Thyroid gland (tissue), 4 donors: ENCODE results near the gene FNDC10. TPM values are rescaled to one million over a fixed set of nuclear protein-coding genes. Genes with fewer than 3 reads are reported as not detected.
A peak's percentile ranks its signal among the peaks of the same experiment; 100 is the strongest.

Experiments used
- DNase-seq, 2 donors: peaks; one replicate each; pipeline ENCODE4 v3.0.0-alpha.2; 2019
- H3K27ac ChIP-seq, 3 donors: fragments of 200-600 bp; sonication (generic); 1 replicate in 2 of 3; 2 replicates in 1 of 3; pipeline ENCODE4 v1.5.1; 2016 to 2019; ENCODE audit warnings: mild to moderate bottlenecking in 1 of 3, moderate library complexity in 1 of 3
- H3K27me3 ChIP-seq: fragments of 200-600 bp; sonication (generic); one replicate; pipeline ENCODE4 v1.5.1; 2019
- H3K36me3 ChIP-seq, 2 donors: fragments of 200-600 bp; sonication (generic); one replicate each; pipeline ENCODE4 v1.5.1; 2016 to 2019
- H3K4me1 ChIP-seq, 2 donors: fragments of 200-600 bp; sonication (generic); one replicate each; pipeline ENCODE4 v1.5.1; 2017 to 2019
- H3K4me3 ChIP-seq, 3 donors: fragments of 200-600 bp; sonication (generic); replicated peaks in 1 of 3; 1 replicate in 2 of 3; 2 replicates in 1 of 3; pipeline ENCODE4 v1.5.1; 2016; ENCODE audit warnings: mild to moderate bottlenecking in 1 of 3
- H3K9me3 ChIP-seq: fragments of 200-600 bp; sonication (generic); one replicate; pipeline ENCODE4 v1.5.1; 2017
- POLR2A ChIP-seq, 2 donors: fragments of 450-650 bp; IDR thresholded peaks; one replicate each; pipeline ENCODE4 v1.6.1; 2017; ENCODE audit warnings: antibody characterized with exemption in 2 of 2, mild to moderate bottlenecking in 2 of 2, moderate library complexity in 1 of 2
- WGBS, 2 donors: methylation state at CpG; one replicate each; pipeline ENCODE4 v1.1.5; 2017; 5-methylcytosine and 5-hydroxymethylcytosine counted together
- intact Hi-C: fragments of 100-400 bp; cut with DNase I; formaldehyde crosslinking; loops from one replicate; pipeline ENCODE4 v1.15.1; 2023
- total RNA-seq, 4 donors: library from RNA; depleted of rRNA; stranded (reverse); fragments of >200 nt; gene quantifications; one replicate each; pipeline ENCODE4 v1.2.3, GENCODE V29; 2016
- TF ChIP-seq, protein P1 (sequence below), 6 experiments: fragments of 200-600 bp in 3 of 6; fragments of 450-650 bp in 3 of 6; sonication (generic) in 3 of 6; IDR thresholded peaks; one replicate each; pipeline ENCODE4 v1.5.1; 2016 to 2019; ENCODE audit warnings: antibody characterized with exemption in 6 of 6, mild to moderate bottlenecking in 2 of 6, inconsistent platforms in 1 of 6, moderate library complexity in 1 of 6

Gene FNDC10
- total RNA-seq, 4 donors from 2014 or later: 1.0 to 9.9 (median 5.3) TPM

DNA sequence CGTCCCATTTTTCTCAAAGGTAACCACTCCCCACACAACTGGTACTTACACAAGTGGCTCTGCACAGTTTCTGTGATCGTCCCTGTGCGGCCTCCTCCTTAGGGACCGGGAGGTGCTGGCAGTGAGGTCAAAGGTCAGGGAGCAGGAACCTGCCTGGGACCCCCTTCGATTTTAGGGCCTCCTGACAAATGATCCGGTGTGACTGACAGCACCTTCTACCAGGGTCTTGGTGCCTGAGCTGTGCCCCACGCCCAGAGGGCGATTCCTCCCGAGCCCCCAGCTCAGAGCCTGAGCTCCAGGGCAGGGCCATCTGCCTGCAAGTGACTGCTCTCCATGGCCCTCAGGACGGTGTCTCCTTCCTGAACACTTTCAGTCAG is 47.7 kb downstream of the FNDC10 start:
- Histone ChIP-seq H3K4me1 (peaks cover 26 to 37% of the 10 kb centered on the region in 2 donors), H3K36me3 (no peaks in the 10 kb centered on the region), H3K4me3 (no peak overlapping the region), H3K9me3 (no peaks in the 10 kb centered on the region), H3K27me3 (no peaks in the 10 kb centered on the region), H3K27ac (peak overlapping the region in 1 of 3 donors; percentile 10)
- DNase-seq: no peak
- intact Hi-C loops: no loop called here
- WGBS, 2 donors: 60 to 77% methylated on average over 4 of the region's 10 CpGs
- no peak for TF ChIP-seq POLR2A (IDR thresholded peaks at IDR 0.05)
- TF ChIP-seq, protein P1, sequence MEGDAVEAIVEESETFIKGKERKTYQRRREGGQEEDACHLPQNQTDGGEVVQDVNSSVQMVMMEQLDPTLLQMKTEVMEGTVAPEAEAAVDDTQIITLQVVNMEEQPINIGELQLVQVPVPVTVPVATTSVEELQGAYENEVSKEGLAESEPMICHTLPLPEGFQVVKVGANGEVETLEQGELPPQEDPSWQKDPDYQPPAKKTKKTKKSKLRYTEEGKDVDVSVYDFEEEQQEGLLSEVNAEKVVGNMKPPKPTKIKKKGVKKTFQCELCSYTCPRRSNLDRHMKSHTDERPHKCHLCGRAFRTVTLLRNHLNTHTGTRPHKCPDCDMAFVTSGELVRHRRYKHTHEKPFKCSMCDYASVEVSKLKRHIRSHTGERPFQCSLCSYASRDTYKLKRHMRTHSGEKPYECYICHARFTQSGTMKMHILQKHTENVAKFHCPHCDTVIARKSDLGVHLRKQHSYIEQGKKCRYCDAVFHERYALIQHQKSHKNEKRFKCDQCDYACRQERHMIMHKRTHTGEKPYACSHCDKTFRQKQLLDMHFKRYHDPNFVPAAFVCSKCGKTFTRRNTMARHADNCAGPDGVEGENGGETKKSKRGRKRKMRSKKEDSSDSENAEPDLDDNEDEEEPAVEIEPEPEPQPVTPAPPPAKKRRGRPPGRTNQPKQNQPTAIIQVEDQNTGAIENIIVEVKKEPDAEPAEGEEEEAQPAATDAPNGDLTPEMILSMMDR (IDR thresholded peaks at IDR 0.05): no peak

DNA sequence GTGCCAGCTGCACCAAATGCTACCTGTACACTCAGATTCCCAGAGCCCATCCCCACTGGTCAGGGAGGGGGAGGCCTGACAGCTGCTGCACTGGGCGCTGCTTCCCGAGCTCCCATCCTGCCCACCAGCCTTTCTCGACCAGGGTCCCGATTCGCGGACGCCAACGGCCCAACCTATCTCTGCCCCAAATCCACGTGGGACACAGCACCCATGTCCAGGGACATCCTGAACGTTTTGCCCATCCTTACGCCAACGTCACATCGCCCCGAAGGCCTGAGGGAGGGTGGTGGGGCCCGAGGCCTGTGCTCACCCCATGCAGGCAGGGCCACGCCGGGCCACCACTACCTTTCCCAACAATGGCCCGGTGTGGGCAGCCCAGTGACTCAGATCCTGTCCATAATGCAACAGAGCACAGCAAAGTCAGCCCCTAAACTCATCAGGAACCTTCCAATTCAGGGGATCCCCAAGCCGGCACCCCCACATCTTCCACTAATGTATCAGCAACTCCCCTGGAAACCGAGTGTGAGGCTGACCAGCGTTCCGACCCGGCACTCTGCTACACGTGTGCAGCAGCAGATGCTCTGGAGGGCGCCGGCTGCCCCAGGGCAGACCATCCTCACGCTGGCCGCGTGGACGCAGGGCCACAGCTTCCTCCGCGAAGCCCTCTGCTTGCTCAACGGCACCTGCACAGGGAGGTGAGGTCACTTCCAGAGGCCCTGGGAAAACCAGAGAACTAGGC is 48.2 kb downstream of the FNDC10 start:
- intact Hi-C loops: no loop called here
- H3K27ac ChIP-seq: peak overlapping the region in 1 of 3 donors; percentile 10
- no peaks in the 10 kb centered on the region for H3K27me3 ChIP-seq
- DNase-seq: no peak
- 88 to 90% methylated on average over 18 to 33 of the region's 33 CpGs for whole genome bisulfite sequencing, 2 donors
- TF ChIP-seq, protein P1 (IDR thresholded peaks at IDR 0.05): no peak
- no peak for TF ChIP-seq POLR2A (IDR thresholded peaks at IDR 0.05)
- no peak overlapping the region for H3K4me3 ChIP-seq
- peaks cover 20 to 32% of the 10 kb centered on the region in 2 donors for H3K4me1 ChIP-seq
- H3K36me3 ChIP-seq: no peaks in the 10 kb centered on the region
- no peaks in the 10 kb centered on the region for H3K9me3 ChIP-seq

DNA sequence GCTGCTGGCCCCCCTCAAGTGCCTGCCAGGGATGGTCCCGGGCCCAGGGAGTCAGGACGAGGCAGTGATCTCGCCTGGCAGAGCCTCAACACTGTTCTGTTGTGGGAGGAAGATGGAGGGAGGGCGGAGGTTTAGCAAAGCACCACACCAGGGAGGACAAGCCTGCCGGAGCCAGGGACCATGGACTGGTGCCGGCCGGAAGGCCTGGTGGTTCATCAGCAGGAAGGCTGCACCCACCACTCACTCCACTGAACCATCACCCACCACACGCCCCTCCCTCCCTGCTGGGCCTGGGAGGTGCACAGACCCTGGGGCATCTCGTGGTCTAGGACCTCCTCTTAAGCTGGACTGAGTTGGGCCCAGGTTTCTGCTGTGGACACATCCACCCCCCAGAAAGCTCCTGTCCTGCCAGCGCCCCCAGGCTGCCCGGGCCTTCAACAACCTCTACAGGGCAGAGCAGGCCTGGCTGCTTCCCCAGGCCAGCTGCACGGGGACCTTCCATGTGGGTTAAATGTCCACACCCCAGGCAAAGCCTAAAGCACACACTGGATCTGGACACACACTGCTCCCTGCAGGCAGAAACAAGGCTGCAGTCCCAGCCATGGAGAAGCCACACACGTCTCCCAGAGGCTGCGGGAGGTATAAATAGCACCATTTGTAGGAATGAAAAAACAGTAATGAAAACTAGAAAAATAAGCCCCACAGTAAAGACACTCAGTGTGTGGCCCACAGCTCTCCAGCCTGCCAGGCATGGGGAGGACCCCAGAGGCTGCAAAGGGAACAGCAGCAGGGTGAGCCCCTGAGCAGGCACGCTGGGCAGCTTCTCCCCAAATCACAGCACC is 49.1 kb downstream of the FNDC10 start:
- H3K4me1 ChIP-seq: peaks cover 15 to 27% of the 10 kb centered on the region in 2 donors
- intact Hi-C loops: no loop called here
- H3K9me3 ChIP-seq: no peaks in the 10 kb centered on the region
- no peaks in the 10 kb centered on the region for H3K36me3 ChIP-seq
- no peaks in the 10 kb centered on the region for H3K27me3 ChIP-seq
- no peak overlapping the region for H3K27ac ChIP-seq
- peak in 1 of 2 donors; percentile 20 for DNase-seq
- TF ChIP-seq POLR2A (IDR thresholded peaks at IDR 0.05): no peak
- TF ChIP-seq, protein P1 (IDR thresholded peaks at IDR 0.05): peak in 3 of 6 experiments; percentile 4 to 31 (median 27)
- H3K4me3 ChIP-seq: no peak overlapping the region
- WGBS, 2 donors: 68 to 79% methylated on average over 9 of the region's 15 CpGs

DNA sequence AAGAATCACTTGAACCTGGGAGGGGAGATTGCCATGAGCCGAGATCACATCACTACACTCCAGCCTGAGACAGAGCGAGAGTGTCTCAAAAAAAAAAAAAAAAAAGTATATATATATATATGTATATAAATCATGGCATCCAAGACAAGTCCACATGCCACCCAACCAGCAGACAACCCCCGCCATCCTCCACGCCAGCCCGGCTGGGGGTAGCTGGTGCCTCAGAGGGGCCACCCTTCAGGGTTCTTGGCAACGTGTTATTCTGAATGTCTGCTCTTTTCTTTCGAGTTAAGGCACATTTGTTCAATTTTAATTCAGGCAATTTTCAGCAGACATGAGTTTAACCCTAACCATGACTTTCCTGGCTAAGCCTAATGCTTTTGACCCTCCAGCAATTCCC is 49.8 kb downstream of the FNDC10 start:
- H3K27me3 ChIP-seq: no peaks in the 10 kb centered on the region
- intact Hi-C loops: no loop called here
- no peak overlapping the region for H3K4me3 ChIP-seq
- H3K4me1 ChIP-seq: peaks cover 15 to 26% of the 10 kb centered on the region in 2 donors
- no peak for TF ChIP-seq POLR2A (IDR thresholded peaks at IDR 0.05)
- TF ChIP-seq, protein P1 (IDR thresholded peaks at IDR 0.05): no peak
- H3K9me3 ChIP-seq: no peaks in the 10 kb centered on the region
- H3K27ac ChIP-seq: no peak overlapping the region
- WGBS, 2 donors: 79 to 80% methylated on average over 7 of the region's 7 CpGs
- no peaks in the 10 kb centered on the region for H3K36me3 ChIP-seq
- DNase-seq: no peak

- Histone ChIP-seq H3K9me3 (no peaks in the 10 kb centered on the region), H3K27ac (no peak overlapping the region), H3K4me3 (no peak overlapping the region), H3K36me3 (no peaks in the 10 kb centered on the region), H3K27me3 (no peaks in the 10 kb centered on the region), H3K4me1 (peaks cover 12 to 28% of the 10 kb centered on the region in 2 donors)
- intact Hi-C loops: no loop called here
- TF ChIP-seq, protein P1 (IDR thresholded peaks at IDR 0.05): no peak
- no peak for TF ChIP-seq POLR2A (IDR thresholded peaks at IDR 0.05)
- no peak for DNase-seq
- 86 to 90% methylated on average over 11 to 13 of the region's 14 CpGs for WGBS, 2 donors
Observed at GRCh38 chr1:1548591-1548990, 51.3 kb downstream of the FNDC10 start.
